ENCODE measurements around the gene P2RX6.

GRCh38 chr22:21003782-21004181 is 11.2 kb upstream of the P2RX6 start:
- no peak for TF ChIP-seq EP300 (IDR thresholded peaks at IDR 0.05)
- TF ChIP-seq CTCF (IDR thresholded peaks at IDR 0.05) = no peak
- no peak for TF ChIP-seq POLR2AphosphoS5 (IDR thresholded peaks at IDR 0.05)
- no peak for TF ChIP-seq POLR2A (IDR thresholded peaks at IDR 0.05)
